PC-9 (cell line): Measurements from ENCODE around the gene EDC3. TPM values are rescaled to one million over a fixed set of nuclear protein-coding genes. Genes with fewer than 3 reads are reported as not detected.

Experiments
- BruUV-seq: library from RNA; stranded (reverse); fragments of 400-500 nt; replicated peaks from 2 replicates; lab custom pipeline; 2021; lab: Mats Ljungman, UMichigan
- CTCF ChIA-PET: fragments of 300-600 bp; sonication (Branson Sonifier 250); formaldehyde crosslinking; loops from one replicate; lab custom pipeline; 2022; ENCODE audit warnings: antibody characterized with exemption; lab: Charles Lee
- POLR2A ChIA-PET: fragments of 300-600 bp; sonication (Branson Sonifier 250); formaldehyde crosslinking; loops from one replicate; lab custom pipeline; 2022; ENCODE audit warnings: antibody characterized with exemption; ENCODE audit not compliant: unreplicated experiment; lab: Charles Lee
- DNase-seq, 2 experiments: peaks; one replicate each; pipeline versions ENCODE4 v3.0.0 to v3.0.0-alpha.2; 2015 to 2022; ENCODE audit warnings: mixed read lengths in 1 of 2
- H2AFZ ChIP-seq: fragments of 200-600 bp; sonication (generic); 2 replicates; pipeline ENCODE4 v1.8.1; 2017; ENCODE audit warnings: antibody characterized with exemption
- H3F3A ChIP-seq: fragments of 200-600 bp; sonication (generic); 2 replicates; pipeline ENCODE4 v1.8.1; 2017; ENCODE audit warnings: antibody characterized with exemption, mild to moderate bottlenecking, low read depth; ENCODE audit not compliant: insufficient read depth
- H3K27ac ChIP-seq: fragments of 200-600 bp; sonication (generic); 2 replicates; pipeline ENCODE4 v1.6.1; 2016; ENCODE audit warnings: mixed run types
- H3K27me3 ChIP-seq: fragments of 200-600 bp; sonication (generic); 2 replicates; pipeline ENCODE4 v1.6.1; 2016; ENCODE audit warnings: low read depth, mixed run types; ENCODE audit not compliant: insufficient read depth
- H3K36me3 ChIP-seq: fragments of 200-600 bp; sonication (generic); 2 replicates; pipeline ENCODE4 v1.6.1; 2016; ENCODE audit warnings: low read depth, mixed run types
- H3K4me1 ChIP-seq: fragments of 200-600 bp; sonication (generic); replicated peaks from 2 replicates; pipeline ENCODE4 v1.6.1; 2016; ENCODE audit warnings: mixed run types; ENCODE audit not compliant: insufficient read depth
- H3K4me2 ChIP-seq: fragments of 200-600 bp; sonication (generic); 2 replicates; pipeline ENCODE4 v1.6.1; 2017; ENCODE audit warnings: mixed run types
- H3K4me3 ChIP-seq: fragments of 200-600 bp; sonication (generic); 2 replicates; pipeline ENCODE4 v1.6.1; 2016; ENCODE audit warnings: mixed run types
- H3K79me2 ChIP-seq: fragments of 200-600 bp; sonication (generic); 2 replicates; pipeline ENCODE4 v1.6.1; 2017; ENCODE audit warnings: low read depth, mixed run types
- H3K9me2 ChIP-seq: fragments of 200-600 bp; sonication (generic); 2 replicates; pipeline ENCODE4 v1.8.1; 2017; ENCODE audit warnings: mild to moderate bottlenecking; ENCODE audit not compliant: insufficient read depth
- H3K9me3 ChIP-seq: fragments of 200-600 bp; sonication (generic); 2 replicates; pipeline ENCODE4 v1.8.1; 2016; ENCODE audit warnings: low read depth; ENCODE audit not compliant: insufficient read depth
- H4K20me1 ChIP-seq: fragments of 200-600 bp; sonication (generic); 2 replicates; pipeline ENCODE4 v1.8.1; 2017; ENCODE audit not compliant: insufficient read depth
- CTCF ChIP-seq: fragments of 200-600 bp; sonication (generic); conservative IDR thresholded peaks from 2 replicates; pipeline ENCODE4 v1.6.1; 2017; ENCODE audit warnings: mixed run types, antibody characterized with exemption, mild to moderate bottlenecking, moderate library complexity
- EZH2 ChIP-seq: fragments of 200-600 bp; sonication (generic); IDR thresholded peaks from 2 replicates; pipeline ENCODE4 v1.8.0; 2017; ENCODE audit warnings: antibody characterized with exemption, low read depth
- intact Hi-C: fragments of 100-400 bp; cut with micrococcal nuclease; formaldehyde crosslinking; loops from one replicate; pipeline ENCODE4 v1.10.0; 2022; ENCODE audit not compliant: unreplicated experiment
- total RNA-seq: library from RNA; stranded (reverse); gene quantifications from 2 replicates; pipeline ENCODE4 v1.2.3, GENCODE V29; 2021

The EDC3 gene
- total RNA-seq, 1 experiment from 2014 or later: 46.3 TPM

- Histone ChIP-seq H3K27ac (no peak overlapping the region), H3K4me2 (no peak overlapping the region), H3K9me3 (no peaks in the 10 kb centered on the region), H4K20me1 (peaks cover 51% of the 10 kb centered on the region), H3F3A (peaks cover 15% of the 10 kb centered on the region; the same call in 1 of the 2 replicates), H2AFZ (no peak overlapping the region), H3K9me2 (no peaks in the 10 kb centered on the region), H3K4me3 (no peak overlapping the region), H3K27me3 (no peaks in the 10 kb centered on the region), H3K79me2 (no peaks in the 10 kb centered on the region), H3K36me3 (0 out of 2 replicates have a peak, but pooled peaks cover 3% of the 10 kb centered on the region), H3K4me1 (no peaks in the 10 kb centered on the region)
- intact Hi-C loops: loop anchor here (2.0 kb wide), 1 partner anchor 317 kb away; no protein-coding TSS in a partner anchor
- TF ChIP-seq CTCF: 0 out of 2 replicates have a peak, but pooled peaks have one; percentile 12
- TF ChIP-seq EZH2: no peak
- ChIA-PET POLR2A (no interaction called here), CTCF (interaction anchor here (0.6 to 3.8 kb wide), 2 partner anchors 135 to 163 kb away, joined by 6 to 28 read pairs; no protein-coding TSS in a partner anchor)
- no peak for DNase-seq
- no TSS peak for BruUV-seq
Observed at GRCh38 chr15:74633781-74634180, 62.0 kb downstream of the EDC3 start.

GRCh38 chr15:74632601-74633000 is 63.2 kb downstream of the EDC3 start:
- Histone ChIP-seq H3K4me2 (no peak overlapping the region), H3K79me2 (no peaks in the 10 kb centered on the region), H4K20me1 (peaks cover 57% of the 10 kb centered on the region), H3K4me1 (no peaks in the 10 kb centered on the region), H3K4me3 (no peak overlapping the region), H3K9me2 (no peaks in the 10 kb centered on the region), H3K27me3 (no peaks in the 10 kb centered on the region), H2AFZ (no peak overlapping the region), H3F3A (peaks cover 15% of the 10 kb centered on the region; the same call in 1 of the 2 replicates), H3K27ac (no peak overlapping the region), H3K36me3 (0 out of 2 replicates have a peak, but pooled peaks cover 3% of the 10 kb centered on the region), H3K9me3 (no peaks in the 10 kb centered on the region)
- BruUV-seq: no TSS peak
- ChIA-PET CTCF (interaction anchor here (0.6 to 1.3 kb wide), 3 partner anchors 136 to 257 kb away, joined by 3 to 6 read pairs (median 3); no protein-coding TSS in a partner anchor), POLR2A (interaction anchor here (0.6 to 0.7 kb wide), 2 partner anchors 233 to 301 kb away, joined by 3 read pairs; no protein-coding TSS in a partner anchor)
- intact Hi-C loops: loop anchor here (1.0 kb wide), 2 partner anchors 194 to 258 kb away; no protein-coding TSS in a partner anchor
- TF ChIP-seq CTCF (no peak), EZH2 (no peak)
- DNase-seq: no peak

- Histone ChIP-seq H4K20me1 (peaks cover 57% of the 10 kb centered on the region), H3K79me2 (no peaks in the 10 kb centered on the region), H3K27ac (no peak overlapping the region), H3K9me3 (no peaks in the 10 kb centered on the region), H3K36me3 (0 out of 2 replicates have a peak, but pooled peaks cover 3% of the 10 kb centered on the region), H3K9me2 (no peaks in the 10 kb centered on the region), H3K27me3 (no peaks in the 10 kb centered on the region), H3K4me3 (no peak overlapping the region), H3F3A (peaks cover 15% of the 10 kb centered on the region; the same call in 1 of the 2 replicates), H3K4me1 (no peaks in the 10 kb centered on the region), H2AFZ (no peak overlapping the region), H3K4me2 (no peak overlapping the region)
- peak in 1 of 2 experiments; percentile 57 for DNase-seq
- ChIA-PET POLR2A (interaction anchor here (0.6 kb wide), 1 partner anchor 233 kb away, joined by 3 read pairs; no protein-coding TSS in a partner anchor), CTCF (interaction anchor here (0.6 to 1.3 kb wide), 7 partner anchors 137 to 257 kb away, joined by 3 to 15 read pairs (median 4); no protein-coding TSS in a partner anchor)
- no peak for TF ChIP-seq EZH2
- TF ChIP-seq CTCF: peak; percentile 83
- no TSS peak for BruUV-seq
- intact Hi-C loops: loop anchor here (1.0 kb wide), 2 partner anchors 194 to 258 kb away; no protein-coding TSS in a partner anchor
Observed at GRCh38 chr15:74631935-74632560, 63.8 kb downstream of the EDC3 start.
